RWPE2 (cell line): ENCODE measurements around the gene L3MBTL4.
A peak's percentile ranks its signal among the peaks of the same experiment; 100 is the strongest.

Source experiments
- ATAC-seq: fragments of 200-7000 bp; cut with Tn5 transposase; 3 replicates; pipeline ENCODE4 v1.9.1; 2021; ENCODE audit warnings: low read depth
- DNase-seq: peaks from one replicate; pipeline ENCODE4 v3.0.0-alpha.2; 2020; ENCODE audit warnings: low spot score
- H3K27ac ChIP-seq: fragments of 450-650 bp; 2 replicates; pipeline ENCODE4 v1.5.1; 2017; ENCODE audit warnings: mild to moderate bottlenecking; ENCODE audit not compliant: poor library complexity, severe bottlenecking
- H3K27me3 ChIP-seq: fragments of 250-450 bp; sonication (Bioruptor Pico); 2 replicates; pipeline ENCODE4 v1.5.1; 2021; ENCODE audit warnings: mild to moderate bottlenecking, moderate library complexity; ENCODE audit not compliant: insufficient read depth, poor library complexity, severe bottlenecking
- H3K36me3 ChIP-seq: fragments of 250-450 bp; sonication (Bioruptor Pico); 2 replicates; pipeline ENCODE4 v1.5.1; 2020; ENCODE audit warnings: low read depth, mild to moderate bottlenecking, moderate library complexity
- H3K4me1 ChIP-seq: fragments of 250-450 bp; sonication (Bioruptor Pico); 2 replicates; pipeline ENCODE4 v1.5.1; 2021; ENCODE audit warnings: mild to moderate bottlenecking, moderate library complexity; ENCODE audit not compliant: insufficient read depth, poor library complexity, severe bottlenecking
- H3K4me3 ChIP-seq: fragments of 250-450 bp; sonication (Bioruptor Pico); 2 replicates; pipeline ENCODE4 v1.5.1; 2021; ENCODE audit warnings: mild to moderate bottlenecking, moderate library complexity; ENCODE audit not compliant: severe bottlenecking
- H3K9me3 ChIP-seq: fragments of 250-450 bp; sonication (Bioruptor Pico); 2 replicates; pipeline ENCODE4 v1.5.1; 2021; ENCODE audit warnings: mild to moderate bottlenecking, moderate library complexity; ENCODE audit not compliant: severe bottlenecking
- TF ChIP-seq, protein P1 (sequence below): fragments of 450-650 bp; IDR thresholded peaks from one replicate; pipeline ENCODE4 v1.5.1; 2017; ENCODE audit warnings: mild to moderate bottlenecking, moderate library complexity; ENCODE audit not compliant: poor library complexity, severe bottlenecking

L3MBTL4 gene

DNA sequence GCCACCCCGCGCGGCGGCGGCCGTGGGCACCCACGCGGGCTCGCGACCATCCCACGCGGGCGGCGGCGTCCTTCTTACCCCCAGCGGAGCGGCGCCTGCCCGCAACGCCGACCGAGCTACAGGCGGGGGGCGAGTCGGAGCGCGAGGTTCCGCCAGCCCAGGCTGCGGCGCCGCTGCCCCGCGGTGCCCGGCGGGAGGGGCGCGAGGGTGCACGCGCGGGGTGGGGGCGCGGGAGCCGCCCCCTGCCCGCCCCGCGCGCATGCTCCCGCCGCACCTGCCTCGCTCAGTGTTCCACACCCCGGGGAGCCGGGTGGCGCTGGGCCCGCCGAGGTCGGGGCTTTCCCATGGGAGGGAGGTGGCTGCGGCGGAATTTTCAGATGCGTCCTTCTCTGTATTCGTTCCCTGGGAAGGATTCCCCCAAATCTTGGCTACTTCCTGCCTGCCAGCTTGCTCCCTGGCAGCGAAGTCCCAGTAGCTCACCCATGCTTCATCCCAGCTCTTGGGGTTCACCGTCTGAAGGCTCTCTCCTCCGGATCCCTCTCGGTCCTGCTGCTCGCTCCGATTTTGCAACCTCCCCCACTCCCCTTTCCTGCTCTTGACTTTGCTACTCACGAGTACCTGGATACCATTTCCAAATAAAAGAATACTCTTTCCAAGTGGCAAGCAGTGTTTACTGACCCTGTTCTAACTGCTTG lies at the start of gene L3MBTL4:
TSS of gene L3MBTL4 (minus strand) at position 189 of the 695 bp plus-strand sequence. CDS start 103,286 bp downstream, outside the sequence.
- Histone ChIP-seq H3K9me3 (no peaks in the 10 kb centered on the region), H3K4me1 (no peaks in the 10 kb centered on the region), H3K27me3 (peaks cover 32% of the 10 kb centered on the region), H3K4me3 (peak within 1 kb of the TSS; percentile 50), H3K36me3 (no peaks in the 10 kb centered on the region), H3K27ac (no peak within 1 kb of the TSS)
- ATAC-seq = peak; percentile 55
- TF ChIP-seq, protein P1, sequence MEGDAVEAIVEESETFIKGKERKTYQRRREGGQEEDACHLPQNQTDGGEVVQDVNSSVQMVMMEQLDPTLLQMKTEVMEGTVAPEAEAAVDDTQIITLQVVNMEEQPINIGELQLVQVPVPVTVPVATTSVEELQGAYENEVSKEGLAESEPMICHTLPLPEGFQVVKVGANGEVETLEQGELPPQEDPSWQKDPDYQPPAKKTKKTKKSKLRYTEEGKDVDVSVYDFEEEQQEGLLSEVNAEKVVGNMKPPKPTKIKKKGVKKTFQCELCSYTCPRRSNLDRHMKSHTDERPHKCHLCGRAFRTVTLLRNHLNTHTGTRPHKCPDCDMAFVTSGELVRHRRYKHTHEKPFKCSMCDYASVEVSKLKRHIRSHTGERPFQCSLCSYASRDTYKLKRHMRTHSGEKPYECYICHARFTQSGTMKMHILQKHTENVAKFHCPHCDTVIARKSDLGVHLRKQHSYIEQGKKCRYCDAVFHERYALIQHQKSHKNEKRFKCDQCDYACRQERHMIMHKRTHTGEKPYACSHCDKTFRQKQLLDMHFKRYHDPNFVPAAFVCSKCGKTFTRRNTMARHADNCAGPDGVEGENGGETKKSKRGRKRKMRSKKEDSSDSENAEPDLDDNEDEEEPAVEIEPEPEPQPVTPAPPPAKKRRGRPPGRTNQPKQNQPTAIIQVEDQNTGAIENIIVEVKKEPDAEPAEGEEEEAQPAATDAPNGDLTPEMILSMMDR = no peak
- no peak for DNase-seq

DNA sequence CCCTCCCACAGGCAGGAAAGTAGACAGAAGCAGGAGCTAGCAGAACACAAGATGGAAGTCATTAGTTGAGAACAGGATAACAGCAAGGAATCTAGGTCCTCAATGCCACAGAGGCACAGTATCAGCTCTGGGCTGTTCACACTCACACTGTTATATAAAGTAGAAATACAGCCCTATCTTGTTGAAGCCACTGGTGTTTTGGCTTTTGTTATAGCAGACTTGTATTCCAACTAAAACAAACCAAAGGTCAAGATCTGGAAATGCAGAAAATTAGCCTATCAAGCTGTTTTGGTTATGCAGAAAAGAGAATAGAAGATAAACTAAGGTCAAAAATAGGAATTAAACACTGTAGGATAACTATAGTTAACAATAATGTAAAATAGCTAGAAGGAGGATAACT lies 37.5 kb upstream of the L3MBTL4 start:
- Histone ChIP-seq H3K9me3 (no peaks in the 10 kb centered on the region), H3K4me3 (no peak overlapping the region), H3K36me3 (no peaks in the 10 kb centered on the region), H3K27ac (no peak overlapping the region), H3K4me1 (no peaks in the 10 kb centered on the region), H3K27me3 (no peaks in the 10 kb centered on the region)
- ATAC-seq = no peak
- TF ChIP-seq, protein P1 = no peak
- no peak for DNase-seq

DNA sequence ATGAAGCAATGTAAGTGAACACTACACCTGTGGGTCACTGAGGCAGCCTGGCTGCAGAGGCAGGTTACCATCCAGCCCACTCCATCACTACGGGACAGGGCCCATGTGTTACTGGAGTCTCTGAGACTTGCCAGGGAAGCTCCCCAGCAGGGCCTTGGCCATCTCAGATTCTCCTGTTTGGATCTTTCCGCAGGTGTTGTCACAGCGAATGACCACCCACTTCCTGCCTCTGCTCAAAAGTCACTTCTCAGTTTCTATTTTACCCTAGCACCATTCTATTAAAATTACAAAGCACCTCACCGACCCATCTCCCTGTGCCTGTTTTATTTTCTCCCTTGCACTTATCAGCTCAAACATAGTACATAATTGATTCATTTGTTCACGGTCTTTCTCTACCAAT lies 34.5 kb upstream of the L3MBTL4 start:
- TF ChIP-seq, protein P1 = no peak
- no peaks in the 10 kb centered on the region for H3K4me1 ChIP-seq
- H3K36me3 ChIP-seq = no peaks in the 10 kb centered on the region
- no peak overlapping the region for H3K27ac ChIP-seq
- no peaks in the 10 kb centered on the region for H3K27me3 ChIP-seq
- DNase-seq (no peak), ATAC-seq (no peak)
- H3K4me3 ChIP-seq = no peak overlapping the region
- H3K9me3 ChIP-seq = no peaks in the 10 kb centered on the region

DNA sequence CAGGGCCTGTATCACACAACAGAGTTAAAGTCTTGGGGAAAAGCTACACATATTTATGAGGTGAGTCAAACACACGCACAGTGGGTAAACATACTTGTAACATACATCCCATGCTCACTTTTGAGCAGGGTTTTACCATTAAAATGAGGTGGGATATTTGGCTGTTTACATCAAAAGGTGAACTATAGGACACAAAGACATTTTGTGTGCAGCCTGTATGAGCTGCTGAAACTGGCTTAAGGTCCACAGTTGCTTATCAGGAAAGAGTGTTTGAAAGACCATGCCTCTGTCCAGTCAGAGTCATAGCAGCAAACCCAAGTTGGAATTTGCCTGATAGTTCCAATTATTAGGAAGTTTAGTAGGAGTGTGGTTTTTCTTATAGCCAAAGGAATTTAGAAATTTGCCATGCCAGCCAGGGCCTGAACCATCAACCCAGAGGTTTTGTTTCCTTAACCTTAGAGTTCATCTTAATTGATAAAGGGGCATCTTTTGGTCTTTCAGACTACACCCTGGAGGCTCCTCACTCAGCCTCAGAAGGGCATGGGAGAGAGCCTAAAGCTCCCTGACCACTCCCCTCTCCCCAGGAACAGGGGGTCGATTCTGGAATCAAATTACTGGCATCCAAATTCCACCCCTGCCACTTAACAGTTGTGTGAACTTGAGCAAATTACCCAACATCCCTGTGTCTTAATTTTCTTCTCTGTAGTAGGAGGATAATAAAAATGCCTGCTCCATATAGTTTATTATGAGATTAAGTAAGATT lies 29.9 kb upstream of the L3MBTL4 start:
- no peak overlapping the region for H3K27ac ChIP-seq
- H3K4me3 ChIP-seq = no peak overlapping the region
- no peaks in the 10 kb centered on the region for H3K4me1 ChIP-seq
- no peaks in the 10 kb centered on the region for H3K27me3 ChIP-seq
- H3K36me3 ChIP-seq = no peaks in the 10 kb centered on the region
- TF ChIP-seq, protein P1 = no peak
- DNase-seq (no peak), ATAC-seq (no peak)
- no peaks in the 10 kb centered on the region for H3K9me3 ChIP-seq

DNA sequence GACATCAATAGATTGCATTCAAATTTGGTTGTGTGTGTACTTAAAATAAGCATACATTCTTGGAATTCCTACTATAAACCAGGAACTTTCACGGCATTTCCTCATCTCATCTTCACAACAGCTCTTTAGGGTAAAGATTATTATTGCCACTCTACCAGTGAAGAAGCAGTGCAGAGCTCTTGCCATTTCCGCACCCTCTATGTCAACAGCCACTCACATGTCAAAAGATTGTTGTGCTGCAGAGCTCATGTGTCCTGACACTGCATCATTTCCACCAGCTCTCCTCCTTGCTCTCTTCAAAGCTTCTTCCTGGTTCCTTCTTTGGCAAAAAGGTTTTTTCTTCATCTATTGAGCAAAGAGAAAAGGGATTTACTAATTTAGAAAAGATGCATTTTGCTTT lies 26.5 kb upstream of the L3MBTL4 start:
- Histone ChIP-seq H3K4me3 (no peak overlapping the region), H3K9me3 (no peaks in the 10 kb centered on the region), H3K36me3 (no peaks in the 10 kb centered on the region), H3K4me1 (no peaks in the 10 kb centered on the region), H3K27me3 (no peaks in the 10 kb centered on the region), H3K27ac (no peak overlapping the region)
- no peak for DNase-seq
- no peak for ATAC-seq
- TF ChIP-seq, protein P1 = no peak
